Heart left ventricle (tissue), 13 donors: ENCODE data around the gene TMC2.

Experiments
- POLR2A ChIP-seq, 2 donors: fragments of 450-650 bp; IDR thresholded peaks; one replicate each; pipeline ENCODE4 v1.6.1; 2017; ENCODE audit warnings: antibody characterized with exemption in 2 of 2, mild to moderate bottlenecking in 2 of 2, moderate library complexity in 2 of 2
- TF ChIP-seq, protein P1 (sequence below), 12 donors: fragments of 200-600 bp; sonication (generic) in 4 of 12; IDR thresholded peaks; one replicate each; pipeline versions ENCODE4 v1.5.0 to v1.8.0; 2018 to 2022; ENCODE audit warnings: antibody characterized with exemption in 12 of 12, mild to moderate bottlenecking in 5 of 12
- donor health status: ischemic (EF 13 %, LVEDD 7.1; RV severe dilation, severe dysfunction).
- donor health status: DM: no; HTN: yes; CAD: no.
- donor health status: DM: no; HTN: no; CAD: no.
- donor health status: ischemic (EF 25% LVEDD 6.9; RV normal size, moderate dysfunction).
- donor health status: ischemic (EF 25% LVEDD 5.7; RV mildly dilated, moderate dysfunction).
- donor health status: ischemic (EF 35%, LVEDD 5.7; RV mildly dilated, moderate dysfunction).
- donor health status: nonischemic (EF 11% LVEDD 7.7; RV severe dilation, severe dysfunction).
- donor health status: DM: yes; HTN: yes; CAD: no.
- donor health status: PGD.
- donor health status: ischemic (EF 29% LVEDD 5.4; RV normal size, mild dysfunction).
- donor health status: nonischemic (EF 23%, LVEDD 6.1; RV moderate dilation, normal function).

DNA sequence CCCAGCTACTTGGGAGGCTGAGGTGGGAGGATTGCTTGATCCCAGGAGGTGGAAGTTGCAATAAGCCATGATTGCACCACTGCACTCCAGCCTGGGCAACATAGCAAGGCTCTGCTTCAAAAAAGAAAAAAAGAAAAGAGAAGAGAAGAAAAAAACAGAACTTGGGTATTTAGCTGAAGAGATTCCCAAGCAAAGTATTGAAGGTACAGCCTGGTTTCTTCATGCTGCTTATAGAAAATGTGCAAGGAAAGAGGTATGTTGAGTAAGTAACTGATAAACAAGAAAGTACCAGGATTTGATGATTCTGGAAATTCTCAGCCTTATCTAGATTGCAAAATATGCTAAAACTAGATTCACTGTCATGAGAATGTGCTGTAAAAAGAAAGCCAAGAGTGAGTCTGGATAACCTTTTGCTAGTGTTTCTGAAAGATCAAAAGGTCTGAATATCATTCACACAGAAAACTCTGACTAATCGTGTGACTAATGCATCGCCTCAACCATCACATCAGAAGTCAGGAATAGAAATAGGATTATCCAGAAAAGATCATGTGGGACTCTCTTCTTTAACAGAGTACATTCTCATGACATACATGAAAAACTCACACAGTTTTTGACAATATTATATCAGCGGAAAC, 83.7 kb downstream of the TMC2 start:
- TF ChIP-seq, protein P1, sequence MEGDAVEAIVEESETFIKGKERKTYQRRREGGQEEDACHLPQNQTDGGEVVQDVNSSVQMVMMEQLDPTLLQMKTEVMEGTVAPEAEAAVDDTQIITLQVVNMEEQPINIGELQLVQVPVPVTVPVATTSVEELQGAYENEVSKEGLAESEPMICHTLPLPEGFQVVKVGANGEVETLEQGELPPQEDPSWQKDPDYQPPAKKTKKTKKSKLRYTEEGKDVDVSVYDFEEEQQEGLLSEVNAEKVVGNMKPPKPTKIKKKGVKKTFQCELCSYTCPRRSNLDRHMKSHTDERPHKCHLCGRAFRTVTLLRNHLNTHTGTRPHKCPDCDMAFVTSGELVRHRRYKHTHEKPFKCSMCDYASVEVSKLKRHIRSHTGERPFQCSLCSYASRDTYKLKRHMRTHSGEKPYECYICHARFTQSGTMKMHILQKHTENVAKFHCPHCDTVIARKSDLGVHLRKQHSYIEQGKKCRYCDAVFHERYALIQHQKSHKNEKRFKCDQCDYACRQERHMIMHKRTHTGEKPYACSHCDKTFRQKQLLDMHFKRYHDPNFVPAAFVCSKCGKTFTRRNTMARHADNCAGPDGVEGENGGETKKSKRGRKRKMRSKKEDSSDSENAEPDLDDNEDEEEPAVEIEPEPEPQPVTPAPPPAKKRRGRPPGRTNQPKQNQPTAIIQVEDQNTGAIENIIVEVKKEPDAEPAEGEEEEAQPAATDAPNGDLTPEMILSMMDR (IDR thresholded peaks at IDR 0.05): no peak
- TF ChIP-seq POLR2A (IDR thresholded peaks at IDR 0.05): no peak
